ENCODE measurements around the gene RBM8A.
"Not testable (repeated sequence)": the region's sequence is repeated elsewhere in the genome, so short reads cannot be mapped to it uniquely, and the experiment has no call there.

RBM8A gene

DNA sequence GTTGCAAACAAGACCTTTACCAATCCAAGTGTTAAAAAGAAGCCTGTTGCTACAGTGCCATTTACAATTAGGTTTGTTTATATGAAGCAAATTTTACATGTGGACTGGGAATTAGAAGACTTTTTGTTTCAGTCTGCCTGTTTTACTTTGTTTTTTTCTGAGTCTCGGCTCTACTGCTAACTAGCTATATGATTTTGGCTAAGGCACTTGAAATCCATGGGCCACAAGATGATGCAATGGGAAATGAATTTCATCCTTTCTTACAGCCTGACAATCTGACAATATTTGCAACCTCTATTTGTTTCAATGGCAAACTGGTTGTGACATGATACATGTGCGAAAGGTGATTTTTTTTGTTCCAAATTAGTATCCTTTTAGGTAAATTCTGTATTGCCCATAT lies 5.0 kb downstream of the RBM8A start:
- in situ Hi-C loops (cut with HindIII; ENCODE audit: low pct_ligation_motif_present, low pct_unique_long_range_greater_than_20kb, low sequenced_read_pairs), result no loop called here
- DNase-seq, result no peak

DNA sequence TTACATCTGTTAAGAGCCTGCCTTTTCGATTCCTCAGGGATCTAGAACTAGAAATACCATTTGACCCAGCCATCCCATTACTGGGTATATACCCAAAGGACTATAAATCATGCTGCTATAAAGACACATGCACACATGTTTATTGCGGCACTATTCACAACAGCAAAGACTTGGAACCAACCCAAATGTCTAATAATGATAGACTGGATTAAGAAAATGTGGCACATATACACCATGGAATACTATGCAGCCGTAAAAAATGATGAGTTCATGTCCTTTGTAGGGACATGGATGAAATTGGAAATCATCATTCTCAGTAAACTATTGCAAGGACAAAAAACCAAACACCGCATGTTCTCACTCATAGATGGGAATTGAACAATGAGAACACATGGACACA lies 7.0 kb downstream of the RBM8A start:
- DNase-seq; in situ Hi-C loops (cut with HindIII; ENCODE audit: low pct_ligation_motif_present, low pct_unique_long_range_greater_than_20kb, low sequenced_read_pairs): not testable (repeated sequence)

DNA sequence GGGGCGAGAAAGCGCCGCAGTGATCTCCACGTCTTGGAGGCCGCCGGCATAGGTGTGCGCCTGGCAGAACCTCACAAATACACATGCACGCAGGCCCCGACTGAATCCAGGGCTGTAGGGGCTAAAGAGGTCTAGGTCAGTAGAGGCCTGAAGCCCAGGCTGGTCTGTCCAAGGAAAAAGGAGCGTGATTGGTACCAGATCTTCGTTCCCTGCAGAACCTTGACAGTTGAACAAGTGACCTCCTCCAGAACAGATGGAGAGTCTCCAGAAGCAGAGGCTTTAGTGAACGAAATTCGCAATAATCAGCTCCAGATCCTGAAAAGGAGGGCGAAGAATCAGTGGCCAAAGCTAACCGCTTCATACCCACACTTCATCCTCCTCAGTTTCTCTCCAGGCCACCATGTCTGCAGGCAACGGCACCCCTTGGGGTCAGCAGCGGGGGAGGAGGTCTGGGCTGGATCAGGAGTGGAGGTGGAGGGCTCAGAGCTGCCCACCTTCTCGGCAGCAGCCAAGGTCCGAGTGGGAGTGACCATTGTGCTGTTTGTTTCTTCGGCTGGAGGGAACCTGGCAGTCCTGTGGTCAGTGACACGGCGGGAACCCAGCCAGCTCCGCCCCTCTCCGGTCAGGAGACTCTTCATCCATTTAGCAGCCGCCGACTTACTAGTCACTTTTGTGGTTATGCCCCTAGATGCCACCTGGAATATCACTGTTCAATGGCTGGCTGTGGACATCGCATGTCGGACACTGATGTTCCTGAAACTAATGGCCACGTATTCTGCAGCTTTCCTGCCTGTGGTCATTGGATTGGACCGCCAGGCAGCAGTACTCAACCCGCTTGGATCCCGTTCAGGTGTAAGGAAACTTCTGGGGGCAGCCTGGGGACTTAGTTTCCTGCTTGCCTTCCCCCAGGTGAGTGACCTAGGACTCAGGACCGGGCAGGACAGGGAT lies 8.0 kb downstream of the RBM8A start:
- peak; percentile 70 for DNase-seq
- in situ Hi-C loops (cut with HindIII; ENCODE audit: low pct_ligation_motif_present, low pct_unique_long_range_greater_than_20kb, low sequenced_read_pairs), result no loop called here

DNA sequence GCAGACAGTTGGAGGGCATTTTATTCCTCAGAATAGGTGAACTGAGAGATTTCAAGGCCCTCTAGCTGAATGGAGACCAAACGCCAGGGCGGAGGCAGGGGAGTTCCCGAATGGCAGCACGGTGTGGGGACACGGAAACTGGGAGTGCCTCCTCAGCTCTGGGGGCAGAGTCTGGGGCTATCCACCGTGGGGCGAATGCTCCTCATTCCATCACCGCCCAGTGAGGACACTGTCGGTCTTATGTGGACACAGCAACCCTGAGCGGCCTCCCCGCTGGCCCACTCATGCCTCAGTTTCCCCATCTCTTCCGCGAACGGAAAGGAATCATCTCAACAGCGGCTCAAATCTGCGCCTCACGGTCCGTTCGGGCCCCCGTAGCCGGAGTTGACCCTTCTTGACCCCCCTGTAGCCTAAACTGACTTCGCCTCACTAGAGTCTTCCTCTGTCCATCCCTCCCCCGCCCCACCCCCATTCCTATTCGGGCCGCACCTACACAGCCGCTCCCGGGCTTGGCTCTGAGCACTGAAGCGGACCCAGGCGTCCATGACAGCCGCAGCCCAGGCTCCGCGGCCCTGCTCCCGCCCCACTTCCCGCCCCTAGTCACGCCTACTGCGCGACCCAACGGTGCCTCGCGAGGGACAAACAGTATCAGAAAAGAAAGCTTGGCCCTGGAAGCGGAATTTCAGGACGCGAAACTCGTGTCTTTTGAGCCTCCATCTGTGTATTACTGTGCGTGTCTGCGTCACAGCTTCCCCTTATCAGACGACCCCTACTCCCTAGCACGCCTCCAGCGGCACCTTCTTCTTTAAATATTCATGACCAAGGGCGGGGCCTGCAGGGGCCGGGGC lies 8.9 kb downstream of the RBM8A start, which contains the start of gene PEX11B:
Gene PEX11B (minus strand): TSS at position 574 of the 848 bp plus-strand sequence. CDS start 29 bp downstream, at position 545.
- DNase-seq, result peak; percentile 88
- in situ Hi-C loops (cut with HindIII; ENCODE audit: low pct_ligation_motif_present, low pct_unique_long_range_greater_than_20kb, low sequenced_read_pairs), result no loop called here

DNA sequence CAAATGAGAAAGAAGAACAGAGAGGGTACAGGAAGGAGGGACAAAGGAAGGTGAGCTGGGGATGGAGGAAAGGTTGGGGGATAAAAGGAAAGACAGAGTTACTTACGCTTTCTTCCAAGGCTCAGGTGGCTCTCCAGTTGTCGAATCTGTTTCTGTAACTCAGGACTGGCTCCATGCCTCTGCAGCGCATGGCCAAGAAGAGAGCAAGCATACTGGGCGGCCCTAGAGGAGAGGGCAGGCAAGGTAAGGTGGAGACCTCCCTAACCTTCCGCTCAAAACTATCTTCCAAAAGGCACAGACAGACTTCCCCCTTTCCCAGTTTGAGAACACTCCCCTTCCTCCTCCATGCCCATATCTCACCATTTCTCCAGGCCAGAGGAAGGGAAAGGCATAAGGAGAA lies 9.7 kb downstream of the RBM8A start:
- no peak for DNase-seq
- in situ Hi-C loops (cut with HindIII; ENCODE audit: low pct_ligation_motif_present, low pct_unique_long_range_greater_than_20kb, low sequenced_read_pairs), result no loop called here

DNA sequence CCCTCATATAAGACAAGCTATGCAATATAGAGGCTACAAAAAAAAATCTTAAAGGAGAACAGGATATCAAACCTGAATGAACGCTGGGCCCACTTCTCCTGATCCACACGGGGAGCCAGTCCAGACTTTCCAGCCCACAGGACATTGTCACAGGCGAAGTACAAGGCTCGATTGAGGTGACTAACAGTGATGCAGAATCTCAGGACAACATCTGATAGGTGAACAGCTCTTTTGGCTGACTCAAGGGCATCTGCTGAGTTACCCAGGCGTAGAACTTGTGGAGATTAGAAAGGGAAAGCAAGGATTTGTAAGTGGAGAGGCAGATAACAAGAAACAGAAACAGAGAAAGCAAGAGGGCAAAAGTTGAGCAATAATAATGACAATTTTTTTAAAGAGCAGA lies 10.5 kb downstream of the RBM8A start:
- DNase-seq, result peak; percentile 25
- in situ Hi-C loops (cut with HindIII; ENCODE audit: low pct_ligation_motif_present, low pct_unique_long_range_greater_than_20kb, low sequenced_read_pairs), result no loop called here

DNA sequence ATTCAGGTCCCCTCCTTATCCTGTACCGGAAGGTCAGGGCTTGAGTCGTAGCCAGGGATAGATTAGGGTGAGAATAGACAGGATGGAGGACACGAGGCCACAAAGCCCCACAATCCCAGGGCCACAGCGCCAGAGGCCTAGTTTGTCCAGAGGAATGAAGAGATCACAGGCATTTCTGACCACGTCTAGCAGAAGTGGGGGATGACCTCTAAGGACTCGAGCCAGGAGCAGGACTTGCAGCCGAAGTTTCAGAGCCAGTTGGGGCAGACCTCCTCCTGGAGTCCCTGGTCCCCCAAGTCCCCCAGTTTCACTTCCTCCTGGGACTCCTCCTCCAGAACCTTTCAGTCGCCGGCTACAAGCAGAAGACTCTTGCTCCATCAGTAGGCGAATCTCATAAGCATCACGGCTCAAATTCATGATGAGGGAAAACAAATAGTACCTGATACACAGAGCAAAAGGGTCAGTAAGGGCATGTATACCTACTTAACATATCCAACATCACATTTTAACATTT lies 15.1 kb downstream of the RBM8A start:
- in situ Hi-C loops (cut with HindIII; ENCODE audit: low pct_ligation_motif_present, low pct_unique_long_range_greater_than_20kb, low sequenced_read_pairs), result no loop called here

DNA sequence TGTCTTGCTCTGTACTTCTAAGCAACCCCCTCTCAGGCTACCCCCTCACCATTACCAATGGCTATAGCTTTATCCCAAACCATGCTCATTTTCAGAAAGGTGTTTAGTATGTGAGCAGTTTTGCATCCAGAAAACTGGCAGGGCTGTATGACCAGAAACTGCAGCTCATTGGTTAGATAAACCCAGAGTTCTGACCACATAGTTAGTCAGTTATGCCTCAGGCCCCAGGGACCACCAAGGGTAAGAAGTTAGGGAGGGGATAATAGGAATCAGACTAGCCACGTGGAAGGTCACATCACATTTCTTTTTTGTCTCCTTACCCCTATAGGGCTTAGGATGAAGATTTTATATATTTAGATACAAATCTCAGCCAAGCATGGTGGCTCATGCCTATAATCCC lies 18.6 kb downstream of the RBM8A start:
- no peak for DNase-seq
- in situ Hi-C loops (cut with HindIII; ENCODE audit: low pct_ligation_motif_present, low pct_unique_long_range_greater_than_20kb, low sequenced_read_pairs), result no loop called here

More for the DNA sequence above, 15.1 kb downstream of the RBM8A start:
- no peak for DNase-seq

DNA sequence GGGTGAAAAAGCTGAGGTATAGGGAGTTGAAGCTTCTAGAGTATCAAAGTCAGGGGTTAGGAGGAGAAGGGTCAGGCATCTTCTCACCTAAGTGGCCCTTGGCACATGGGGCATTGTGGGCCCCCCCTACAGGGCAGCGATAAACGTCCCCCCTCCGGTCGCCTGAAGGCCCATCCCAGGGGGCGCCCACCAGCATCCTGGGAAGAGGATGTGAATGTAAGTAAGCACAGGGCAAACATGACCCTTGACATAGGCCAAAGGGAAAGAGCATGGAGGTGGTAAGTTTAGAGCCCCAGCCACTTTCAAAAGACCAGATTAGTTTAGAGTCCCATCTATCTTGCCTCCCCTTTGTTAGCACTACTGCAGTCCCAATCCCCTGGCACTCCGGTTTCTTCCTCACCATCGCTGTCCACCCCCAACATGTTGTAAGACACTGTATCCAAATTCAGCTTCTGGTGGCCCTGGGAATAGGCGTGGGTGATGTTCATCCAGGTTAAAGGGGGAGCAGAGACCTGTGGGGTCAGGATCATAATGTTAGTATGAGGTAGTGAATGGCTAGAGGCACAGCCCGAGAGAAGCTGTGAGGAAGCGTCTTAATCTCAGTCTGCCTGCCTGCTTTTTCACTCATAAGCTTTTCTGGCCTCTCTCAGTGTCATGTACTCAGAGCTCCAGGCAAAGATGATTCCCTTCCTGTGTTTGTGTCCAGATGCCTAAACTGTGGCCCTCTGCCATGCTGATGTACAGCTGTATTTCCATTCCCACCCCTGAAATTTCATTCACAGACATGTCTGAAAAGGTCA lies 20.1 kb downstream of the RBM8A start:
- in situ Hi-C loops (cut with HindIII; ENCODE audit: low pct_ligation_motif_present, low pct_unique_long_range_greater_than_20kb, low sequenced_read_pairs), result no loop called here
- no peak for DNase-seq

DNA sequence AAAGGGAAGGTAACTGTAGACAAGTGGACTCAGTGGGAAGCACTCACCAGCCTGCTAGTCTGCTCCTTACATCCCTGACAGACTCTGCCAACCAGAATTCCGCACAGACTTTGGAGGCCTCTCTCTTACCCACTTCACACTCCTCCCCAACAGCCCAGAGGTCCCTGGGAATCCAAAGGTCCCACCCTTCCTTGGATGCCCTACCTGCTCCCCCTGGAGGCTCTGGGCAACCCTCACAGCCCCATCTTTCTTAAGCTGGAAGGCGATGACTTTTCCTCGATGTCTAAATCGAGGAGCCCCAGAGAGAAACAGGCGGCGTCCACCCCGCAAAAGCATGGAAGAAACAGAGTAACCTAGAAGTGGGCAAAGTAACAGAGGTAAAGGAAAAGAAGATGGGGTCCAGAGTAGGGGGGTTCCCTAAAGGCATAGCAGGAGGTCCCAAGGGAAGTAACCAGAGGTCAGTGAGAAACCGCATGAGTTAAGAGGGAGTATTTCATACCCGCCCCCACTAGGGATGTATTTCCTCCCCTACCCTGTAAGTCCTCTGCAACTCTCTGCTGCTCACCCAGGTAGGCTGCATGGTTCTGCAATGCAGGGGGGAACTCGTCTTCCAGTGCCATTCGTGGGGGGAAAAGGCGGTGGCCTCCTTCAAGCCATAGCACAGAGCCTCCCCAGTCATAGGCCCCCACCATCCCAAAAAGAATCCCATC lies 25.8 kb downstream of the RBM8A start:
- in situ Hi-C loops (cut with HindIII; ENCODE audit: low pct_ligation_motif_present, low pct_unique_long_range_greater_than_20kb, low sequenced_read_pairs), result no loop called here
- no peak for DNase-seq

DNA sequence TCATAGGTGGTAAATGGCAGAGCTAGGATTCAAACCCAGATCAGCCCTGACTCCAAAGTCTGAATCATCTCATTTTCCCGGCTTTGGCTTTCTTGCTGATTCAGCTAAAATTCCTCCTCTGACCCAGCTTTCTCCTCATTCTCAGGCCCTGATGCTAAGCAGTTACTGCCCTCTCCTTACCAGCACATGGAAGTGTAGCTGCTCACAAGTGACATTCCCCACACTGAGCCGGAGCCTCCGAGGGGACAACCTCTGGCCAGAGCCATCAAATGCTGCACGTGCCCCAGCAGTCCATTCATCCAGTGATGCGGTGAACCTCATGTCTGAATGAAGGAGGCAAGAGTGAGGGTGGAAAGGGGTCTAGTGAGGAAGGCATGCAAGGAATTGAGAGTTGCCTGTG lies 28.5 kb downstream of the RBM8A start:
- no peak for DNase-seq
- in situ Hi-C loops (cut with HindIII; ENCODE audit: low pct_ligation_motif_present, low pct_unique_long_range_greater_than_20kb, low sequenced_read_pairs), result no loop called here

DNA sequence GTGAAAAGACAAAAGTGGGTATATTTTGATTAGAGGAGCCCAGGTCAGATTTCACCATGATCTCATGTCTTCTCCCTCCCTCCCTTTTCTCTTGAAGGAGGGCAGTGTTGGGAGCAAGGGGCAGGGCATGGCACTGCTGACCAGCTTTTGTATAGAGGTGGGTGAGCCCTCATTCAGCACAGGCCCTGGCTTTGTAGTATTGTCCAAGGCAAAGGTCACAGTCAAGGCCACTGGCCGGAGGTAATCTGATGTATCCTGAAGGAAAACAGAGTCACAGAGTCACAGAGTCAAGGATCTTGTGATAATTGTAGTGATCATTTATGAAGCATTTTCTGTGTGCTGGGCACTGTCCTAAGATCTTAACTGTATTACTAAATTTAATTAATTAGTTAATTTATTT lies 29.3 kb downstream of the RBM8A start:
- in situ Hi-C loops (cut with HindIII; ENCODE audit: low pct_ligation_motif_present, low pct_unique_long_range_greater_than_20kb, low sequenced_read_pairs), result no loop called here
- DNase-seq, result no peak

DNA sequence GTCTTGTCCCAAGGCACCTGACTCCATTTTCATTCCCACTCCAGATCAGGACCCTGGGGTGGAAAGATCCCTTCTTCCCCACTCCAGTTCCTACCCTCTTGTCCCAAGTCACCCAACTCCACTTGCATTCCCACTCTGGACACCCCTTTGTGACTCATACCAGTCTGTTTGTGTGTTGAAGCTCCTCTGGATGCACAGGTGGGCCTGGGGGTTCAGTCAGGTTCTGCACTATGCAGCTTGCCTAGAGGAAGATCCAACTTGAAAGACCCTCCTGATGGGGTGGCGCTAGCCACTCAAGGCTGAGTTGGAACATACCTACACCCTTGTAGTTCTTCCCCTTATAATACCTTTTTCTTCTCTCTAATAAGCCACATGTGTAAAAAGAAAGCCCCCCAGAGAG lies 31.8 kb downstream of the RBM8A start:
- no peak for DNase-seq
- in situ Hi-C loops (cut with HindIII; ENCODE audit: low pct_ligation_motif_present, low pct_unique_long_range_greater_than_20kb, low sequenced_read_pairs), result no loop called here

DNA sequence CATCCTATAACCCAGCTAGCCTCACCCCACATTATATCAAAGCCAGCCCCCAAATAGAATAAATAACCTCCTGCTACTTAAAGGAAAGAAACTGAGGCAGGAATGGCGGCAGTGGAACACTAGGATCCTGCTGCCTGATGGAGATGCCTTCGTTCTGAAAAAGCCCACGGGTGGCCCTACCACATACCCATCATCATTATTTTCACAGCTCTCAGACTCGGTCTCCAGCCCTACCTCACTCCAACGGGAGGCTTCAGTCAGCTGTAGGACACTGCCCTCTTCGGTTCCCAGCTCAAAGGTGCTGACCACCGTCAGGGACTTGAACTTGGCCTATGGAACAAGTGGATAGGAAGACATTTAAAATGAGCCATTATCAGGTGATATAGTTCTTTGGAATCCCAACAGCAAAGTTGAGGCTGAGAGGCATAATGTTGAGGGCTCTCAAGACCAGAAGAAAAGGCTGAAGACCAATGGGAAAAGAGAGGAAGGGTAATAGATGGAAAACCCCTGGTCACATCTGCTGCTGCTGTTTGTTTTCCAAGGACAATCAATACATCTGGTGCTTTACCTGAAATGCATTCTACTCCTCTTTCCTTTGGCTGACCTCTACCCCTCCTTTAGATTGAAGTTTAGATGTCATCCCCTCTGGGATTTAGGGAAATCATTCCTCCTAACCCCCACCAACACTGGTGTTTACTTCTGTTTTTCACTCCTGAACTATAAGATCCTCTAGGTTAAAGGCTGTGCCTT lies 33.8 kb downstream of the RBM8A start:
- DNase-seq, result no peak
- in situ Hi-C loops (cut with HindIII; ENCODE audit: low pct_ligation_motif_present, low pct_unique_long_range_greater_than_20kb, low sequenced_read_pairs), result no loop called here

DNA sequence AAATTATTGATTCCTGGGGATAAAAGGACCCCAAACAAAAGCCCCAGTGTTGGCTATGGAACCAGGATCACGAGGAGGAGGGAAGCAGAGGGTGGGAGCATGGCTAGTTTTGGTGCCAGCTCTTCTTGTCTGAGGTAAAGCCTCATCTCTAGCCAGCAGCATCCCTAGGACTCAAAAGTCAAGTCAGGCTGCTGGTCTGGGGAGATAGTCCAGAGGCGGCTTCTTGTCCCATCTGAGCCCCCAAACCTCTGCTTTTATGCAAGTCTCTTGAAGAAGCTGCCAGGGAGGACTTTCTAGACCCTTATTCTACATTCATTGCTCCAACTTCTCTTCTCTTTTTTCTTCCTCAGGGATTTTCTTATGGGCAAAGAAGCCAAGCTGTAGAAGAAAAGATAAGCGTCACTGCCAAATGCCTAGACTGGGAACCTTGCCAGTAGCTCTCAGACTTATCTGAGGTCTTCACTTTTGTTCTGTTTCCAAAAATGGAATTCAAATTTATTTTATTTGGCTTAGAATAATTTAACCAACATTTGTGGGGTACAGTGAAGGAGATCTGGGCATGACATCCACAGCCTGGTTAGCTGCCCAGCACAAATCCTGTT lies 34.7 kb downstream of the RBM8A start:
- in situ Hi-C loops (cut with HindIII; ENCODE audit: low pct_ligation_motif_present, low pct_unique_long_range_greater_than_20kb, low sequenced_read_pairs), result no loop called here
- DNase-seq, result no peak

DNA sequence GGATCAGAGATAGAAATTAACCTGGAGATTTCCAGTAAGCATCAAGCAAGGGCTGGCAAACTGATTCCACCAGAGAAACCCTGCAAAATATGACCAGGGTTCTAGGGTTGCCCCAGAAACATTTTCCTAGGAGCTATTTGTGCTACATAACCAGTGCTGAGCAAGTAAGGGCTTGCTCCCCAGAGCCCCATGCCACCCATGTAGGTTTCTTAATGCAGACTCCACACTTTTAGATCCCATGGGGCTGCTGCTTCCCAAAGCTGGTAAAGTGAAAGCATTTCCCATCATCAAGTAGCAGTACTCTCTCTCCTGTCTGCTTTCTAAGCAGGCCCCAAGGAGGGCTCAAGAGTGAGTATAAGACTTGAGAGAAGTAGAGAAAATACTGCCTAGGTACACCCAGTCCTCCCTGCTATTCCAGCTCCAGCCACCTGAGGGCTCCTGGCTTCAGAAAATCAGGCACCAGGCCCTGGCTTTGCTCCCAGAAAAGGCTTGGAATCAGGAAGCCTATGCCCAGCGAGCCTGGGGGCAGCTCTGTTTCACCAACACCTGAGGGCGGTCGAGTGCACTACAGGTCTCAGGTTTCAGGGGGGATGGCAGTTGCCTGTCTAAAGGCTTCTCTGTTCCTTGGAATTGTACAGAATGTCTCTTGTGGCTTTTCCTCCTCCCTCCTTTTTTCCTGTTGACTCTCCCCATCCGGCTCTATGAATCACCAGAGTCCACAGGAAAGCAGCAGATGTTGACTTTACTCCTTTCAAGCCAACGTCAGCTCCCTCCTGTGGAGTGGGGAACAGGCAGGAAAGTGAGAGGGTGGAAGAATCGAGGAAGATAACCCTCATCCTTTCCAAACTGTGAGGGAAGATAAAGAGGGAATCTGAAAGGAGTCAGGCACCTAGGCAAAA lies 35.4 kb downstream of the RBM8A start:
- in situ Hi-C loops (cut with HindIII; ENCODE audit: low pct_ligation_motif_present, low pct_unique_long_range_greater_than_20kb, low sequenced_read_pairs), result no loop called here
- peak; percentile 98 for DNase-seq

Data from ACHN (cell line).